VCaP (cell line): ENCODE data around the gene JARID2.

Source experiments
- H3K27ac ChIP-seq: fragments of 450-650 bp; 2 replicates; pipeline ENCODE4 v1.5.1; 2017
- TF ChIP-seq, protein P1 (sequence below): fragments of 450-650 bp; conservative IDR thresholded peaks from 2 replicates; pipeline ENCODE4 v1.5.1; 2017; ENCODE audit warnings: mild to moderate bottlenecking, moderate library complexity

The JARID2 gene

DNA sequence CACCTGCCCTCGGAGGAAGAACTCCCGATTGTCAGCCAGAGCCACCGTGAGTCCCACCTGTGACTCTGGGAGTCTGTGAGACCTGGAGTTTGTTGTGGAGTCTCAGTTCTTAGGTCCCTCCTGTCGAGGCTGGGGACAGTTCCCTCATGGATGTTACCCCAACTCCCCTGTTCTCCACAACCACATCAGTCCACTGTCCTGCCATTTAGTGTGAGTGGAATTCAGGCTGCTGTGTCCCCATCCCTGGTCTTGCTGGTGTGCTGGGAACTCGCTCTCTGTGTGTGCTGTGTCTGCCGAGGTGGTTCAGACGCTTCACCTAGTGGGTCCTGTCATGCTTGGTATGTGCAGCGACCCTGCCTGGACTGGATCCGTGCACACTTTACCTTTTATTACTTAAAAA is 253.7 kb downstream of the JARID2 start:
- TF ChIP-seq, protein P1, sequence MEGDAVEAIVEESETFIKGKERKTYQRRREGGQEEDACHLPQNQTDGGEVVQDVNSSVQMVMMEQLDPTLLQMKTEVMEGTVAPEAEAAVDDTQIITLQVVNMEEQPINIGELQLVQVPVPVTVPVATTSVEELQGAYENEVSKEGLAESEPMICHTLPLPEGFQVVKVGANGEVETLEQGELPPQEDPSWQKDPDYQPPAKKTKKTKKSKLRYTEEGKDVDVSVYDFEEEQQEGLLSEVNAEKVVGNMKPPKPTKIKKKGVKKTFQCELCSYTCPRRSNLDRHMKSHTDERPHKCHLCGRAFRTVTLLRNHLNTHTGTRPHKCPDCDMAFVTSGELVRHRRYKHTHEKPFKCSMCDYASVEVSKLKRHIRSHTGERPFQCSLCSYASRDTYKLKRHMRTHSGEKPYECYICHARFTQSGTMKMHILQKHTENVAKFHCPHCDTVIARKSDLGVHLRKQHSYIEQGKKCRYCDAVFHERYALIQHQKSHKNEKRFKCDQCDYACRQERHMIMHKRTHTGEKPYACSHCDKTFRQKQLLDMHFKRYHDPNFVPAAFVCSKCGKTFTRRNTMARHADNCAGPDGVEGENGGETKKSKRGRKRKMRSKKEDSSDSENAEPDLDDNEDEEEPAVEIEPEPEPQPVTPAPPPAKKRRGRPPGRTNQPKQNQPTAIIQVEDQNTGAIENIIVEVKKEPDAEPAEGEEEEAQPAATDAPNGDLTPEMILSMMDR, result no peak
- H3K27ac ChIP-seq, result no peak overlapping the region

DNA sequence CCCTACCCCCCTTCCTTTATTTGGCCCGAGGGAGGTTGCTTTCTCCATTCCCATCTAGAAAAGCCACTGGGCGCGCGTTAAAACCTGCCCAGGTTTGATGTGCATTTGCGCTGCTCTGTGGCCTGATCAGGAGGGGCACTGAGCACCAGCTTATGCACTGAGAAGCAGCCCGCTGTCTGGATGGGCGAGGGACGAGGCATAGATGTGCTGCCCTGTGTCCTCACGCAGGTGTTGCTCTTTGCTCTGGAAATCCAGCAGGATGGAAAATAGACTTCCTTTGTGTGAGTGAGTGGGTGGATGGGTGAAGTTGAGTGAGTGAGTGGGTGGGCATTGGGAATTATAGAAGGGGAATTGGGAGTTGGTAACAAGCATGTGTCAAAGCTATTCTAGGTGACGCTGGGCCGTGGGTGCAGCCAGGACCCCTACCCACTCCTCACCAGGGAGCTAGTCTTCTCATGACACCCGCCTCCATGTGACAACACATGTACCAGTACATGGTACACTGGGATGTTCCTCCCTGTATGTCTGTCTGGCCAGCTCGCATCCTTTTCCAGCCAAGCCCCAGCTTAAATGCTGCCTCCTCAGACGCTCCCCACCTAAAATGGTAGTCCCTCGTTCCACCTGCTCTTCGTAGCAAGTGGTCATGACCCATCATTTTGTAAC is 254.3 kb downstream of the JARID2 start:
- no peak overlapping the region for H3K27ac ChIP-seq
- TF ChIP-seq, protein P1, result no peak

DNA sequence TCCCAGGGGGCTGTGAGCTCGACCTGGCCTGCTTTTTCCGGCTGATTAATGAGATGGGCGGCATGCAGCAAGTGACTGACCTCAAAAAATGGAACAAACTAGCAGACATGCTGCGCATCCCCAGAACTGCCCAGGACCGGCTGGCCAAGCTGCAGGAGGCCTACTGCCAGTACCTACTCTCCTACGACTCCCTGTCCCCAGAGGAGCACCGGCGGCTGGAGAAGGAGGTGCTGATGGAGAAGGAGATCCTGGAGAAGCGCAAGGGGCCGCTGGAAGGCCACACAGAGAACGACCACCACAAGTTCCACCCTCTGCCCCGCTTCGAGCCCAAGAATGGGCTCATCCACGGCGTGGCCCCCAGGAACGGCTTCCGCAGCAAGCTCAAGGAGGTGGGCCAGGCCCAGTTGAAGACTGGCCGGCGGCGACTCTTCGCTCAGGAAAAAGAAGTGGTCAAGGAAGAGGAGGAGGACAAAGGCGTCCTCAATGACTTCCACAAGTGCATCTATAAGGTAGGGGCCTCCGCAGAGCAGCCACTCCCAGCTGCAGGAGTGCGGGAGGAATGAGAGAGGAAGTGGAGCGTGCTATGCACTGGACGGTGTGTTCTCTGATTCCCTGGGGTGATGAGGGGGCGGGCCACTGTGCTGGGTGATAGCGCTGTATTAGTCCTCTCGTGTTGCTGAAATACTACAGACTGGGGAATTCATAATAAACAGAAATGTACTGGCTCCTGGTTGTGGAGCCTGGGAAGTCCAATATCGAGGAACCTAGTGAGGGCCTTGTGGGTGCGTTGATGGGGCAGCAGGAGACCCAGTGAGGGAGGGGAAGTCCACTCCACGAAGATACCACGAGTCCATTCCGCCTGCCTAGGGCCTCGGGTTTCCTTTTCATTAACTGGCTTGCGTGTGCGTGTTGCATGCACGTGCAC is 255.3 kb downstream of the JARID2 start:
- TF ChIP-seq, protein P1, result no peak
- H3K27ac ChIP-seq, result no peak overlapping the region

DNA sequence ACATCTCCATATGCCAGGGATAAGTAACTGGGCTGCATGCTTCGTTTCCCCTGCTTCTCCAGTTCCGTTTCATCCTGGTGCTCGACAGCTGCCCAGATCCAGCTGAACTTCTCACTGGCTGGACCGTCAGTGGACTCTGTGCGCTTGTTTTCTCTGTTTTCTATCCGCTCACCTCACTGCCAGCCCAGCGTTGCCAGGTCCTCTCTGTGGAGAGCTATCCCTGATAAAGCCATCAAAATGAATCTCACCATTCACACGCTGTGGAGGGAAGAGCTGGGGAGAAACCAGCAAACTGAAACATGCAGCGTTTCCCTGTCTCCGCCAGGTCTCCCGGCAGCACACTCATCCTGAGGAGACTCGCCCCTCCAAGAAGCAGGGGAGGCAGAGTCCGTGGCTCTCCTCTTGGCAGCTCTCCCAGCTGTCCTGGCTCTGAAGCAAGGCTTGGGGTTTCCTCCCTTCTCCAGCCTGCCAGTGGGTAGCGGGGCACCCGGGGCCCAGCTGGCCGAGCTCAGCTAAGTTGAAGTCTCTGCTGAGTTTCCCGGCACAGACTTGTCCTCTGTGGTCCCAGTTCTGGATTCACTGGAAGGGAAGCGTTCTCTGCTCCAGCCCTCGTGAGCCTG is 256.1 kb downstream of the JARID2 start:
- TF ChIP-seq, protein P1, result no peak
- no peak overlapping the region for H3K27ac ChIP-seq

DNA sequence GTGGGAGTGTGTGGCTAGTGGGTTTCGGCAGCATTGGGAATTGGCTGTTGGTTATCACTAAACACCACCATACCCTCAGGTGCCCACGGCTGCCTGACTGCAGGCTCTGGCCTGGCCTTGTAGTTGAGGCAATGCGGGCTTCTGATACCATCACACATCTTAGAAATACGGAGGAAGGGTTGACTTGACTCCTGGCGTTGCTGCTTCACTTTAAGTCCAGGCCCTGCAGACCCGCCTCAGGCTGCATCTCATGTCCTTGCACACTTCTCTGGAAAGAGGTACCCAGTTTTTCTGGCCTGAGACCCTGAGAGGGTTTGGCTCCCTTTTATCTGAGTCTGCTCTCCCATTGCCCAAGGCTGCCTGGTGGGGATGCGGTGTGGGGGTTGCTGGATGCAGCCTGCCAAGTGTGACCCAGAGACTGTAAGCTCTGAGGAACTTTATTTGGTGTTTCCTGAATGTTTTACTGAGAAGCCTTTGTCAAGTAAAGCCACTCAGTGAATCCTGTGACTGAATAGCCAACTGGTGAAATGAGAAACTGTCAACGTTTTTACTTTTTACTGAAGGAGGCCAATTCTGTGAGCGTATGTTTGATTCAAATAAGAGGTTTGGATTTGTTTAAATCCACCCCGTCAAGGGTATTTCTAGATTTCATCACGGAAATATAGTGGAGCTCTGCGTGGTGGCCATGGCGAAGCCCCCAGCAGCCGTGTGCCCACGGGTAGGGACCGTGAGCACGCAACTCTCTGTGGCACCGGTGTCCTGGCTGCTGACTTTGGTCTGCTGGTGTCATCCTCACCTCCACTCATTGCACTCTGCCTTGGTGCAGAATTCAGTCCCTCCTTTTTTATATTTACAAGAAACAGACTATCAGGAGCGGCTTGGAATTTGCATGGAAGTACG is 256.8 kb downstream of the JARID2 start:
- TF ChIP-seq, protein P1, result no peak
- H3K27ac ChIP-seq, result no peak overlapping the region

DNA sequence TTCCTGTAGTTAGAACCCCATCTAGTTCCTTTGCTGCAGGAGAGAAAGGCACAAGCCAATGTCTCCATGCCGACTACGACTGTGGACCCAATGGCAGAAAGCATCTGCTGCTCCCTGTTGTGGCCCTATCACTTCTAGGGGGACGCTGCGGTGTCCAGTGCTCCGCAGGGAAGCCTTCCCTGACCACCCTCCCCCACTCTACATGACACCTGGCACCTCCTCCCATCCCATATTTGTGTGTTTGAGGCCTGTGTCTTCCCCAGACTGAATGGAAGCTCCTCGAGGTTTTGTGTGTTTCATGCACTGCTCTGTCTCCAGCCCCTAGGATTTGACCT is 257.4 kb downstream of the JARID2 start:
- no peak overlapping the region for H3K27ac ChIP-seq
- TF ChIP-seq, protein P1, result no peak
